NCI-H1694 treated with DMSO at 0.1 percent for 48 hours (cell line): ENCODE results near the gene SEPTIN3.

Source experiments
- DNase-seq: peaks from one replicate; lab custom pipeline; 2025; lab: John Stamatoyannopoulos, UW

The SEPTIN3 gene

DNA sequence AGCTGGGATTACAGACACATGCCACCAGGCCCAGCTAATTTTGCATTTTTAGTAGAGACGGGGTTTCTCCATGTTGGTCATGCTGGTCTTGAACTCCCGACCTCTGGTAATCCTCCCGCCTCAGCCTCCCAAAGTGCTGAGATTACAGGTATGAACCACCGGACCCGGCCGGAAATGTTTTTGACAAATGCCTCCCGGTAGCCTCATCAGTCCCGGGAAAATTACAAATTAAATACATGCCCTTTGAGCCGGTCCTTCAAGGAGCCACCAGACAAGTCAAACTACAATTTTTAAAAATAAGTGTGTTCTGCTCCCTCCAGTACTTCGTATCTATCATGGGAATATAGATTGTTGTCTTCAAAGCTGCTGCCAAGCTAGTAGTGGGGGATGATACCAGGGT is 46.9 kb downstream of the SEPTIN3 start:
- DNase-seq, result no peak

DNA sequence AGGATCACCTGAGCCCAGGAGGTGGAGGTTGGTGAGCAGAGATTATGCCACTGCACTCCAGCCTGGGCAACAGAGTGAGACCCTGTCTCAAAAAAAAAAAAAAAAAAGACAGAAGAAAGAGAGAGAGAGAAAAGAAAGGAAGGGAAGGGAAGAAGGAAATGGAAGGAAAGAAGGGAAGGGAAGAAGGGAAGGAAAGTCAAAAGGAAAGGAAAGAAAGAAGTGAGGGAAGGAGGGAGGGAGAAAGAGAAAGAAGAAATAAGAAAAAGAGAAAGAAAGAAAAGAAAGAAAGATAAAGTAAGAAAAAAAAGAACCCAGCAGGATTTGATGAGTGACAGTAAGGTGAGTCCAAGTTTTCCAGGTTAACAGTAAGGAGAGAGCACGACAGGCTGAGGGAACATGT is 49.0 kb downstream of the SEPTIN3 start:
- no peak for DNase-seq
